ENCODE measurements around the gene ZIC4. TPM values are rescaled to one million over a fixed set of nuclear protein-coding genes. Genes with fewer than 3 reads are reported as not detected.

ZIC4 gene
- total and polyA plus RNA-seq, 2 donors (not counting 1 experiment from before 2014, with no cell fraction given): not detected

DNA sequence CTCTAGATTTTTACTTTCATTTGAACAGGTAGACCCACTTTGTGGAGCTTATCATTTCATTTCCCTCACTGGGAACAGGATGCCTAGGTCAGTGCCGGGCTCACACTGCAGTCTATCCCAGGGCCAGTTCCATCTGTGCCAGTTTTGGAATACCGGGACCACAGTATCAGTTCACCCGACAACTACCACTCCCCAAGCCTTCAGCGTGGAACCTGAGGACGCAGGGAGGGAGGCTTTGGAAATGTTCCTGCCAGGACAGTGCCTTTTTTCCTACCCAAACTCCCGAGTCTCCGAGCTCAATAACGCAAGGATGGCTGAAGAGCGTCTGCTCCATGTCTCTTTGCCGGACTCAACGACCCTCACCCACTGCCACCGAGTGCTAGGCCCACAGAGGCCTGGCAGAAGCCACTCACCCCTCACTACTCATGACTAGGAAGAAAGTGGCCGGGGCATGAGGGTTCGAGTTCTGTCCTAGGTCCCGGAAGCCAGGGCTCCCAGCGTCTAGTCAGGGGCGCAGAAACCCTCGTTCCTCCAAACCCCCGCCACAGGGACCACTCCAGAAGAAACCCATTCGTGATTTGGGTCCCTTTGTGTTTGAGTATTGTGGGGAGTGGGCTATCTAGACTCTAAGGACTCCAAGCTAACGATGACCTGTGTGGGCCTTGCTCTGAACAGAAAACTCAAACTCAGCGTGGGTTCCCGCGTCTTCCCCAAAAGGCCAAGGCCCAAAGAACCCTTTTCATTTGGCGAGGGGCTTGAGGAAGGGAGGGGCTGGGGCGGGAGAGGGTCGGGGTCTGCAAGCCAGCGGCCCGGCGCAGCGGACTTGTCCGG, 14.2 kb upstream of the ZIC4 start:
- Histone ChIP-seq H3K9me3 (ENCODE audit: control insufficient read depth, insufficient read depth, low read depth, low read length) (no peaks in the 10 kb centered on the region), H3K36me3 (ENCODE audit: control insufficient read depth, insufficient read depth, low read length) (no peaks in the 10 kb centered on the region), H3K27ac (ENCODE audit: insufficient read depth, low read length) (no peak overlapping the region), H3K4me2 (ENCODE audit: extremely low read depth, insufficient read depth, low read length) (no peak overlapping the region), H3K4me3 (replicated peaks in 1 of 4; ENCODE audit: control extremely low read depth in 1 of 4, insufficient read depth in 1 of 4, low read depth in 3 of 4, low read length in 4 of 4) (no peak overlapping the region), H3K27me3 (ENCODE audit: control insufficient read depth, insufficient read depth, low read length) (peaks cover 73% of the 10 kb centered on the region), H3K79me2 (ENCODE audit: control insufficient read depth, insufficient read depth, low read length) (no peaks in the 10 kb centered on the region), H3K4me1 (ENCODE audit: control insufficient read depth, extremely low read depth, insufficient read depth, low read length) (no peaks in the 10 kb centered on the region), H2AFZ (ENCODE audit: low read length) (no peak overlapping the region), H4K20me1 (ENCODE audit: control insufficient read depth, extremely low read depth, insufficient read depth, low read length) (no peaks in the 10 kb centered on the region), H3K9ac (ENCODE audit: insufficient read depth, low read length) (no peak overlapping the region)
- DNase-seq (ENCODE audit: low read depth in 2 of 2): no peak
- TF ChIP-seq CTCF (conservative IDR thresholded peaks at IDR 0.05 in 1 of 2, IDR thresholded peaks at IDR 0.05 in 1 of 2; ENCODE audit: low read depth in 1 of 2, low read length in 2 of 2): no peak
- no peak for TF ChIP-seq EZH2 (IDR thresholded peaks at IDR 0.05; ENCODE audit: low read length, missing control alignments)

GRCh38 chr3:147419781-147420224, 13.5 kb upstream of the ZIC4 start:
- H3K79me2 ChIP-seq (ENCODE audit: control insufficient read depth, insufficient read depth, low read length): no peaks in the 10 kb centered on the region
- H3K36me3 ChIP-seq (ENCODE audit: control insufficient read depth, insufficient read depth, low read length): no peaks in the 10 kb centered on the region
- no peaks in the 10 kb centered on the region for H3K4me1 ChIP-seq (ENCODE audit: control insufficient read depth, extremely low read depth, insufficient read depth, low read length)
- H3K4me2 ChIP-seq (ENCODE audit: extremely low read depth, insufficient read depth, low read length): no peak overlapping the region
- no peak overlapping the region for H3K27ac ChIP-seq (ENCODE audit: insufficient read depth, low read length)
- H2AFZ ChIP-seq (ENCODE audit: low read length): no peak overlapping the region
- DNase-seq (ENCODE audit: low read depth in 2 of 2): no peak
- no peaks in the 10 kb centered on the region for H3K9me3 ChIP-seq (ENCODE audit: control insufficient read depth, insufficient read depth, low read depth, low read length)
- no peaks in the 10 kb centered on the region for H4K20me1 ChIP-seq (ENCODE audit: control insufficient read depth, extremely low read depth, insufficient read depth, low read length)
- TF ChIP-seq CTCF (conservative IDR thresholded peaks at IDR 0.05 in 1 of 2, IDR thresholded peaks at IDR 0.05 in 1 of 2; ENCODE audit: low read depth in 1 of 2, low read length in 2 of 2) (no peak), EZH2 (IDR thresholded peaks at IDR 0.05; ENCODE audit: low read length, missing control alignments) (no peak)
- H3K9ac ChIP-seq (ENCODE audit: insufficient read depth, low read length): no peak overlapping the region
- H3K27me3 ChIP-seq (ENCODE audit: control insufficient read depth, insufficient read depth, low read length): peaks cover 77% of the 10 kb centered on the region
- H3K4me3 ChIP-seq (replicated peaks in 1 of 4; ENCODE audit: control extremely low read depth in 1 of 4, insufficient read depth in 1 of 4, low read depth in 3 of 4, low read length in 4 of 4): no peak overlapping the region

GRCh38 chr3:147418808-147419701, 12.7 kb upstream of the ZIC4 start:
- peaks cover 77% of the 10 kb centered on the region for H3K27me3 ChIP-seq (ENCODE audit: control insufficient read depth, insufficient read depth, low read length)
- H3K27ac ChIP-seq (ENCODE audit: insufficient read depth, low read length): no peak overlapping the region
- H3K79me2 ChIP-seq (ENCODE audit: control insufficient read depth, insufficient read depth, low read length): no peaks in the 10 kb centered on the region
- peak overlapping the region; percentile 54 for H3K4me2 ChIP-seq (ENCODE audit: extremely low read depth, insufficient read depth, low read length)
- no peaks in the 10 kb centered on the region for H3K4me1 ChIP-seq (ENCODE audit: control insufficient read depth, extremely low read depth, insufficient read depth, low read length)
- peak; percentile 57 to 68 for DNase-seq (ENCODE audit: low read depth in 2 of 2)
- H2AFZ ChIP-seq (ENCODE audit: low read length): peak overlapping the region; percentile 28
- no peaks in the 10 kb centered on the region for H3K36me3 ChIP-seq (ENCODE audit: control insufficient read depth, insufficient read depth, low read length)
- H4K20me1 ChIP-seq (ENCODE audit: control insufficient read depth, extremely low read depth, insufficient read depth, low read length): no peaks in the 10 kb centered on the region
- no peak overlapping the region for H3K9ac ChIP-seq (ENCODE audit: insufficient read depth, low read length)
- peak overlapping the region; percentile 17 to 42 (median 24) for H3K4me3 ChIP-seq (replicated peaks in 1 of 4; ENCODE audit: control extremely low read depth in 1 of 4, insufficient read depth in 1 of 4, low read depth in 3 of 4, low read length in 4 of 4)
- no peaks in the 10 kb centered on the region for H3K9me3 ChIP-seq (ENCODE audit: control insufficient read depth, insufficient read depth, low read depth, low read length)
- TF ChIP-seq CTCF (conservative IDR thresholded peaks at IDR 0.05 in 1 of 2, IDR thresholded peaks at IDR 0.05 in 1 of 2; ENCODE audit: low read depth in 1 of 2, low read length in 2 of 2): no peak
- TF ChIP-seq EZH2 (IDR thresholded peaks at IDR 0.05; ENCODE audit: low read length, missing control alignments): peak; percentile 53
